HG03196 (cell line): ENCODE results near the gene CCDC182.

Source experiments
- ATAC-seq: cut with Tn5 transposase; IDR thresholded peaks from one replicate; pipeline ENCODE4 v1.9.1; 2021; ENCODE audit not compliant: unreplicated experiment

The CCDC182 gene

GRCh38 chr17:57730026-57730701, 14.9 kb downstream of the CCDC182 start:
- ATAC-seq = no peak

GRCh38 chr17:57727630-57728175, 17.4 kb downstream of the CCDC182 start:
- ATAC-seq = no peak

- no peak for ATAC-seq
Measured at GRCh38 chr17:57726838-57727237, 18.3 kb downstream of the CCDC182 start.

DNA sequence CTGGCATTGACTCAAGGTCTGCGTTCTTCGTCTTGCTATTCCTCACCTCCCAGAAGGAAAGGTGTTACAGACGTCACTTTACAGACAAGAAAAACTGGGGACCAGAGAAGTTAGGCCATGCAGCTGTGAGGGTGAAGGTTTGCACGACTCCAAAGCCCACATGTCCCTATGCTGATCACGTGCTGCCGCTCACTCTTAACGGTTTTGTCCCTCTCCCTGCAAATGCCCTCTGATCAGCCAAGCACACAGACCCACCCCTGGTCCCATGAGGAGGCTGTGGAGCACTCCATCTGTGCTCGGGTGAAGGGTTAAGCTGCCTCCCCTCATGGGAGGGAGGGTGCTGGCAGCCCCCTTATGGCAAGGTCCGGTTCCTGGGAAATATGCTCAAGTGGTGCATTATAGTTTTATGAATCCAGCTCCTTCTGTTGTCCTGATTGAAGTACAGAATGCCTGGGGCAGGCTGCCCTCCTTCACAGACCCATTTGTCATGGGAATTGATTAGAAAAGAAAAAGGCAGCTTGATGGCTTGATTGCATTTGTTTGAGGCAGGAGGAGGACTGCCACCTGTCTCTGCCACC, 18.8 kb downstream of the CCDC182 start:
- ATAC-seq = no peak

GRCh38 chr17:57724729-57725125, 20.4 kb downstream of the CCDC182 start:
- ATAC-seq = no peak

GRCh38 chr17:57724026-57724728, 20.9 kb downstream of the CCDC182 start:
- ATAC-seq = peak; percentile 70

DNA sequence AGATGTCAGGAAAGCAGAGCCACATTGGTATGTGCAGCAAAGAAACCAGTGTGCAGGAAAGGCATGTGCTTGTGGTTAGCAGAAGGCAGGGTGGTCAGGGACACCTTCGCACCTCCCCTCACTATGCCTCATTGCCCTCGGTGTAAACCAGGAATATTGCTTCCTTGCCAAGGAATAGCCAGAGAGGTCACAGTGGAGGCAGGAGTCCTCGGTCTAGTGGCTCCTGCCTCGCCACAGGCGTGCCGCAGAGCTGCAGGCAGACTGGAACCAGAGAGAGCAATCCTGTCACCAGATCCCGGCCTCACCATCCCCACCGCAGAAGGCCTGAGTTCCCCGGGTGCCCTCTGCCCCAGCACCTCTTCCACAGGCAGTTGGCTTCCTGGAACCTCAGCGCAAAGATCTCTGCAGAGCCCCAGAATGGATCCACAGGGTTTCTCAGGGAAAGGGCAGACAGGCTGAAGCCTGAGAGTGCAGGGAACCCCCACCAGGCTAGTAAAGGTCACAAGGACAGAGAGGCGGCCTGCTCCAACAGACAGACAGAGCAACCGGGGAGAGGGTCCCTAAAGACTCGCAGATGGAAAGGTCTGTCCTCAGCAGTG, 21.6 kb downstream of the CCDC182 start:
- no peak for ATAC-seq

DNA sequence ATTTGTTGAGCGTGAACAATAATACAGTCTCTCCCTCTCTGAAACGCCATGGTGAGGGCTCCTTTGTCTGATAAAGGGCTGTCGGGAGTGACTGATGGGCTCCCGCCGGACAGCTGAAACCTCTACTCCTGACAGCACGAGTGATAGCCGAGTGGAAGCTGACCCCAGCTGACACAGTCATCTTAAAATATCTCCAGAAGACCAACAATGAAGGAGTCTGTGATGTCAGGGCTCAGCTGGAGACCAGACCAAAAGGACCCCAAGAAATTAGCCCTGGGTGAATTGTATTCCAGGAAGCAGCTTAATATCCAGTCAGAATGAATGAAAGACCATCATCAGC, 22.4 kb downstream of the CCDC182 start:
- ATAC-seq = no peak

DNA sequence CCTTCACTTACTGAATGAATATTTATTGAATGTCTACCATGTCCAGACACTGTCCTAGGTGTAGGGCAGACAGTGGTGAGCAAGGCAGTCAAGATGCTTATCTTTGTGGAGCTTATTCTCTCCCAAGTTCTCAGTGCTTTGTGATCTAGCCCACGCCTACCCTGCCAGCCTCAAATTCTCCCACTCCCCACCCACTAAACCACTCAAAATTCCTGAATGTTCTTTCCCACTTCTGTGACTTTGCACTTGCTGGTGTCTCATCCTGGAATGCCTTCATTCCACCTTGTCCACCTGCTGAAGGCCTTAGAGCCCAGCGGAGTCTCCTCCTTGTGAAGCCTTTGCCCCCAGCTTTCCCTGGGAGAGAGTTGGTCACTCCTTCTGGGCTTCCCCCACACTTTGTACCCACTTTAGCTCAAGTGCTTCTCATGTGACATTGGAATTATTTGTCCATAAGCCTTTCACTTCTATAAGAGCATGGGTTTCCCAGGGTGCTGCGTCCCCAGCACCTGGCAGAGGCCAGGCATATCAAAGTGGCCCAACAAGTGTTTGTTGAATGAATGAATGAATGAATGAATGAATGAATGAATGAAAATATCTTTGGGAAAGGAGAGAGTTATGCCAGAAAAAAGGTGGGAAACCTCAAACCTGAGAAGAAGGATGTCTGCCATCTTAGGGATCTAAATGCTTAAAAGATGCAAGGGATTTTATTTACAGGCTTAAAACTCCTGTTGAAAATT, 23.0 kb downstream of the CCDC182 start:
- no peak for ATAC-seq

- ATAC-seq = no peak
Measured at GRCh38 chr17:57720386-57721035, 24.6 kb downstream of the CCDC182 start.

DNA sequence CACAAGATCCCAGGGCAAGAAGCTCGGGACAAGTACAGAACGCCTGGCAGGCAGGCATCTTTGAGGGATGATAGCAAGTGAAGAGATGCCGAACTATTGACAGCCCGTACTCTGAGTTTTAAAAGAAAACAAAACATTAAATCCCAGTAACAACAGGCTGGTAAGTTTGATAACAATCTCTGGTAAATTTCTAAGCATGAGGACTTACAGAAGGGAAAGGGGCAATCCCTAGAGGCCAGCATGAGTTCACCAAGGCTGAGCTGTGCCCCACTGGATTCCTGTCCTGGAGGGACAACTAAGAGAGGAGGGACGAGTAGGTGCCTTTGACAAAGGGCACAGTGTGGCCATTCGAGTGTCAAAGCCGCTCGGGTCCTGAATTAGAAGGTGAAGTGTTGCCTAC, 26.2 kb downstream of the CCDC182 start:
- ATAC-seq = no peak

DNA sequence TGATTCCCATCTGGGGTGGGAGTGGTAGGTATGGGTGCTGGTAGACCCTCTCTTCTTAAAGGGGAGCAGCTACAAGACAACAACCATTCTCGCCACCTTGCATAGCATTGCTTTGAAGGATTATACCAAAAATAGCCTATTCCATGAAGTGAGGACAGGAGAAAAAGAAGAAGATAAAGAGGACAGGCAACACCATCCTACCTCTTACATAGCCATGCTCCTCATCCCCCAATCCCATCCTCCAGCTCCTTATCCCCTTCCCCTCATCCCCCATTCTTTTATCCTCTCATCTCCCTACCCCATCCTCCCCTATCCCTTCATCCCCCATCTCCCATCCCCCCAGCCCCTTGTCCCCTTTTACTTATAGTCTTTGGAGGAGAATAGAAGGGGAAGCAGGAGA, 29.1 kb downstream of the CCDC182 start:
- ATAC-seq = no peak

GRCh38 chr17:57714665-57715180, 30.4 kb downstream of the CCDC182 start:
- ATAC-seq = no peak

DNA sequence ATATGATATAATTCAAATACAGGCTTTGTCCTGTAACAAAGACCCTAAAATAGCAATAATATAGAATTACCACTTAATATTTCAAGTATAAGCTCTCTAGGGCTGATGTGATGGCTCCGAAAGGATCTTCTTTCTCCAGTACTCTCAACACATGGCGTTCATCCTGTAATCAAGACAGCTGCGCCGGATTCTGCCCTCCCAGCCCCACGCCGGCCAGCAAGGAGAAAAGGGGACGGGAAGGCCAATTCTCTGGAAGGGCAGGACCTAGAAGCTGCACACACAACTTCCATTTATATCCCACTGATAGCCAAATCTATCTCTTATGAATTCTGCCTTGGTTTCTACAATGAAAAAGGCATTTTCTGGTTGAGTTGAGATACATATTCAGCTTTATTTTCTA, 32.0 kb downstream of the CCDC182 start:
- ATAC-seq = no peak

DNA sequence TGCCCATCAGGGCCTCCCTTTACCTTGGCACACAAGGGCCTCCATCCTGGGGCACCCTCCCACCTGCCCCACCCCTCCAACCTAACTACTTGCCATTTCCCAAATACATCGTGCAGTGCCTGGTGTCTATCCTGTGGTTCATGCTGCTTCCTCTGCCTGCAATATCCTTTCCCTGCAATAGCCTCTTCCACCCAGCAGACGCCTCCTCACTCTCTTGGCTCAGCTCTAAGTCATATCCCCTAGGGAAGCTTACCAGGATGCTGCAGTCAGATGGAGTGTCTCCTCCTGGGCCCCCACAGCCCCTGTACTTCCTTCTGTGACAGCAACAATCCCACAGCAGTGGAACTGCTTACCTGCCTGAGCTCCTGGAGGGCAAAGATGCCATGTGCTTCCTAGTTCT, 36.7 kb downstream of the CCDC182 start:
- no peak for ATAC-seq

DNA sequence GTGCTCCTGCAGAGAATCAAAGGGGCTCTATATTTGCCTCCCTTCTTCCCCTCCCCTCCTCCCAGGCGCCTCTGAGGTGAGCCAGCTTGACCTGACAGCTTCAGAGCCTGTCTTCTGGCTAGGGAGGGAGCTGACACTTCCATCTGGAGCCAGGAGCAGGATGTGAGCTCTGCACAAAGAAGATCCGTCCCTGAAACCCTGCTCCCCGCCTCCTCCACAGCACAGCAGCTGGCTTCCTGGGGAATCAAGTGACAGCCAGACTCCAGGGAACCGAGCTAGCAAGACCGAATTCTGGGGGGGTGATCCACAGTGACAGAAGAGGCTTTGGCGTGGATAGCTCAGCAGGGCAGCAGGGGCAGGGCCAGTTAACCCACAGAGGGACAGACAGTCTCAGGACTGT, 37.2 kb downstream of the CCDC182 start:
- no peak for ATAC-seq

DNA sequence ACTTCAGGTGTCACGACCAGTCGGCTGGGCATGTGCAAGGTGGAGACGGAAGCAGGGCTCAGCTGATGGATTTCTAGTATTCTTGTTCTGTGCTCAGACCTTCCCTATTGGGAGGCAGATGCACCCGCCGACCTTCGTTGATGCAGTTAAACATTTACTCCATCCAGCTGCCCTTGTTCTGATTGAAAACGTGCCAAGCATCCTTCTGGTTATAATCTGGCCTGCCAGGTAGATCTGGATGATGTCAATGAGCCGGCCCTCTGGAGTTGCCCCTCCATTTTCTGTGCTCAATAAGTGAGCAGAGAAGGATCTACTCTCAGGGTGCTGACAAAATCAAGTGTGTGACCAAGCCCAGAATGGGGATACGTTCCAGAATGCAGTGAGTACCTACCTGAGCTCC, 38.3 kb downstream of the CCDC182 start:
- no peak for ATAC-seq

DNA sequence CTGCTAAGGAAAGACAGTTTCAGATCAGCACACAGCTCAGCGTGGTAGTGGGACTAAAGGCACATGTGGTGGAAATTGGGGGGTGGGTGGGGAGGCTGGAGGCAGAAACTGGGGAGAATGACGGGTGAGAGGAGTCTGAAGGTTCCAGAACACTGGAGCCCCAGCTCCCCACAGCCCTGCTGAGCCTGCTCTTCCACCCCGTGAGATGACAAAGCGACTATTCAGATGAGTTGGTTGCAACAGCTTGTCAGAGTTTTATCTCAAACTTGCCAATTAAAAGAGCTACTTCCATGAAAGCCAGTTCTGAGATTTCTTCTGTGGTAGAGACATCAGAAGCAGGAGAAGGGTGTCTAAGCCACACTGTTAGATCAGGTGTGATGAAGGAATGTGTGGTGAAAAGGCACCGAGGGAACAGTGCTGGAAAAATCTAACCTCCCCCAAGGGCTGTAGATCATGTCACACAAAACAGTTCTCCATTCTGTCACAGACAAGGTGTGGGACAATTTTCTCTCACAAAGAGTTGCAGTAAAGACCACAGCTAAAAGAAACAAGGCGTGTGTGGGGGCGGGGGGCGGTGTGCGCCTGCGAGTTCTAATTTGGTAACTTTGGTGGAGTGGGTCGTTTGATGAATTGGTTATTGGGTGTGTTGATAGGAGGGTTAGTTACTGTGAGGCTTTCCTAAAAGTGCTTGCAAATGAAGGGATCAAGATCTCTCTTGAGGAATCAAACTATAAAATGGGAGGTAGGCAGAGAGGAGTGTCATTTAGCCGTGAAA, 39.0 kb downstream of the CCDC182 start:
- ATAC-seq = no peak

DNA sequence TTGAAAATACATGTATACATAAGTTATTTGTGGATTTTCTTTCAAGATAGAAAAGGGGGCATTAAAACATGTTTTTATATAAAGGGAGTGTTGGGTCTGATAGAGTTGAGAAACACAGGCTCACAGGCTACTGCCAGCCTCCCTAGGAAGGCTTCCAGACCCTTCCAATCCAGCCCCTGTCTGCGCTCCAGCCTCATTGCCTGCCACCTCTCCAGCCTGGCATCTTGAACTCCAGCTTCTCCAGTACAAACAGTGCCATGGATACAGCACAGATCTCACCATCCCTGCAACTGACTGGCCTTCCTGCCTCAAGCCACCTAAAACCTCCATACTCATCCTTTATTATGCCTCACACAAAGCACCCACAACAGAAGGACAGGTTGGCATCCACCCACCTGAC, 40.7 kb downstream of the CCDC182 start:
- ATAC-seq = no peak

DNA sequence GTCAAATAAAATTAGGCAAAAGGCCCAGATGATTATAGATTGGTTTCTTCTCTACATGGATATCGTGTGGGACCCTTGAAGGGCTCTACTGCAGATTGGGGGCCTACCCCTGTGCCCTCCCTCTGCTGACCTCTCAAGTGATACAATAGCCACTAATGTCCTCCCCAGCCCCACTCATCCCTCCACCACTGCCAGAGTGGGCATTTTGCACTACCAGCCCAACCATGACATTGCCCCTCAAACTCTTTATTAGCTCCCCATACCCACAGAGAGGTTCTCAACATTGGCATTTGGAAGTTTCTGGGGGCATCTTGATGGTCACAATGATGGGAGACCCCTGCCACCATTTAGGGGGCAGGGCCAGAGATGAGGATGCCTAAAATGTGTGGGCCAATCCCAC, 41.8 kb downstream of the CCDC182 start:
- ATAC-seq = no peak
